Superior temporal gyrus (tissue), 1 donor: Measurements from ENCODE around the gene ATP2A3.

ENCODE experiments used
- DNase-seq: peaks from one replicate; pipeline ENCODE4 v3.0.0-alpha.2; 2016; ENCODE audit errors: extremely low spot score

The ATP2A3 gene

DNA sequence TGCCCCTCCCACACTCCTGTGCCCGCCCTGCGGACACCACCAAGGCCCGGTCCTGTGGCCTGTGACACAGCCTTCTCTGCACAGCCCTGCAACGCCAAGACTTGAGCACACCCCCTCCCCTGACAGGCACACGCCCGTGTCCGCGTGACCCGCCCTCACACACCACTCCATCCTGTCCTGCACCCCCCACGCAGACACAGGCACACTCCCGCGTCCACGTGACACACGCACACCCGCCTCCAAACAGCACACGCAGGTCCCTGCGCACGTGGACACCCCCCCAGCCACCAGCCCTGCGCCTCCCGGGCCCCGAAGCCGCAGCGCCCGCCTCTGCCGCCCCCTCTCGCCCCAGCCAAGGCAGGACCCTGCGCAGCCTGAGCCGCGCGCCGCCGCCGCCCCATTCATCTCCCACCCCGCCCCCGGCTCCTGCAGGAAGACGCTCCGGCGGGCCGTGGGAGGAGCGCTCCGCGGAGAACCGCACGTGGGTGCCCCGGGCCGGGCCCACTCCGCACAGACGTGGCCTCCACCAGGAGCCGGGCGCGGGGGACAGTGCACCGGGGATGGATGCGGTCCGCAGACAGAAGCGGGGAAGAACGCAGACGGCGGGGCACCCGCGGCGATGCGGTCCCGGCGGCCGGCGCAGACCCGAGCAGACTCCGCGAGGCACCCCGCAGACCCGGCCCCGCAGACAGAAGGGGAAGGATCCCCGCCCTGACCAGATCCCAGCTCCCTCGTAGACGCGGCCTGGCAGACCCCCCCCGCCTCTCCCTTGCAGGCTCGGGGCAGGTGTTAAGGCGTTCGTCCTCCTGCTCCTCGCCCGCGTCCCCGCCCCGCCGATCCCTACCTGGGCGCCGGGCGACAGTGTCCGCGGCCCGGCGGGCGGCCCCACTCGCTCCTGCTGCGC, 71.9 kb downstream of the ATP2A3 start:
- DNase-seq, result no peak

DNA sequence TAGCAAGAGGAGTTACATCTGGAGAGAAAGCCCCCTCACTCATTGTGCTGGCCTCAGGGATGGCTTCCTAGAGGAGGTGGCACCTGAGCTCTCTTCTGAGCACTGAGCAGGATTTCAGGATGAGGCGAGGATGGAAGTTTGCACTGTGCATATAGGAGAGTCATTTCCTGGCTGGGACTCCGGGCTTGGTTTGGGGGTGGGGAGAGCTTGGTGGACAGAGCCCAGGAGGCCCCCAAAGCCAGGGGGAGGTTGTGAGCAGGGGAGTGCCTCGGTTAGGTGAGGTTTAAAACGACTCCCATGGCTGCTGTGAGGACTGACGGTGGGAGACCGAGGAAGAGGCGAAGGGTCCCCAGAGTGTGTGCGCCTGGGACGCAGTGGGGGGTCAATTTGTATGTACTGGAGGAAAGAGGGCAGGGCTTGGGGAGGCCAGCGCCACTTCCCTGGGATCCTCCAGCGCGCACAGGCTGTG, 72.6 kb downstream of the ATP2A3 start:
- DNase-seq, result no peak

DNA sequence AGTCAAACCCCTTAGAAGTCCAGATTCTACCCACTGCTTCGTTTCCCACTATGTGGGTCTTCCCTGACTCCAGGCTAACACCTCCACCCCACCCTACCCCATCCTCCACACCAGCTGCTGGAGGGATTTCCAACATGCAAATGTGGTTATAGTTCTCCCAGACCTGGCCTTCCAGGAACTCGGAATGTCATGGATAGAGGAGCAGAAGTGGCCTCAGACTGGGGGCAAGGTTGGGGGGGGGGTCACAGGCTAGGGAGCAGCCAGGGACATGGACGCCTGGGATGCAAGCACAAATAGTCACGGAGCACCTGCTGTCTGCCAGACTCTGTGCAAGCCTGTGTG, 73.4 kb downstream of the ATP2A3 start:
- DNase-seq, result no peak

DNA sequence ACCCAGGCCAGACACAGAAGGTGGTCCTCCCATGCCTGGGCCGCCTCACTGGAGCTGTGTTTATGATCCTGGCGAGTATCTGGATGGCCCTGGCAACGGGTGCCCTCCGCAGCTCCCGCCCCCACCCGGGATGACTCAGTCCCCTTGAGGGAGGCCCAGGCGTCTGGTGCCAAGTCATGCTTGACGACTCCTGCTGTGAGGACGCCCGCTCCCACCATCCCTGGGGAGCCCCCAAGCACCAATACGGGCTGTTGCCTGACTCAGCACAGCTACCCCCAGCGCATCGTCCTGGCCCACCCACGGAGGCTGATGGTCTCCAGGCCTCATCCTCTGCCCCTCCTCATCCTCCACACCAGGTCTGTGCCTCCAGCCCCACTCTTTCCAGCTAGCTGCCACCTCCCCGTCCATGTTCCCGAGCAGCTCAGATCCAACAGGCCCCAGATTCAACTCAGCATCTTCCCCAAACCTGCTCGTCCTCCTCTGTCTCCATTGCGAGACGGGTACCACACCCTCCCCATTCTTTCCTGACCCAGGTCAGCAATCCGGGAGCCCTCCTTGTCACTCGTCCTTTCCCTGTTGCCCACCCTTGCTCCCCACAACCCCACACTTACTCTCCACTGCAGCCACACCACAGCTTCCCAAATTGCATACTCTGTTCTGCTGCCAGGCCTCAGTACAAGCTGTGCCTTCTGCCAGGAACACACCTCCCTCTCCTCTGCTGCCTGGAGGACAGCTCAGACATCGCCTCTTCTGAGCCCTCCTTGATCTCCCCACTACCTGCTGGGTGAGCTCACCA, 74.0 kb downstream of the ATP2A3 start:
- no peak for DNase-seq

DNA sequence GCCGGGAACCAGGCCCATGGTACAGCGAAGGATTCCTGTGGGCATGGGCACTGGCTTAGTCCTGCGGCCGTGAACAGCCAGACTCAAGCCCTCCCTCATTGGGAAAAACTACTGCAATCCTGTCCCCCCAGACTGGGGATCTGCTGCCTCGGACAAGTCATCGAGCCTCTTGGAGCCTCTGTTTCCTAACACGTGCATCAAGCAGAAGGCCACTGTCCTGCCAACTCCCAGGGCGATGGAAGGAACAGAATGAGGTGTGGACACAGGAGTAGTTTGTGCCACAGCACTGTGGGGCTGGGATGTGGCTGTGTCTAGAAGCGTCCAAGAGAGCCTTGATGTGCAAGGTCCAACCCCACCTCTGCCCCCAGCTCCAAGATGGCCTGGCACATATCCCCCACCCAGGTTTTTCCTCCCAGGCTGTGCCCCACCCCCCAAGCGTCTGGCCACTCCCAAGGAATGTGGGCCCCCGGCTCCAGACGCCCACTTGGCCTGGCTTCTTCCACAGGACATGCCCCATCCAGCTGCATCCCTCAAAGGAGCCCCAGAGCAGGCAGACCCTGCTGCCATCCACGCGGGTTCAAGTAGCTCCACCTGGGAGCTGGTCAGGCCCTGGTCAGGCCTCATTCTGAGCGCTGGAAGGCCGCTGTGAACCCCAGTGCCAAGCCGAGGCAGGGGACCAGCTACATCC, 74.8 kb downstream of the ATP2A3 start:
- no peak for DNase-seq

DNA sequence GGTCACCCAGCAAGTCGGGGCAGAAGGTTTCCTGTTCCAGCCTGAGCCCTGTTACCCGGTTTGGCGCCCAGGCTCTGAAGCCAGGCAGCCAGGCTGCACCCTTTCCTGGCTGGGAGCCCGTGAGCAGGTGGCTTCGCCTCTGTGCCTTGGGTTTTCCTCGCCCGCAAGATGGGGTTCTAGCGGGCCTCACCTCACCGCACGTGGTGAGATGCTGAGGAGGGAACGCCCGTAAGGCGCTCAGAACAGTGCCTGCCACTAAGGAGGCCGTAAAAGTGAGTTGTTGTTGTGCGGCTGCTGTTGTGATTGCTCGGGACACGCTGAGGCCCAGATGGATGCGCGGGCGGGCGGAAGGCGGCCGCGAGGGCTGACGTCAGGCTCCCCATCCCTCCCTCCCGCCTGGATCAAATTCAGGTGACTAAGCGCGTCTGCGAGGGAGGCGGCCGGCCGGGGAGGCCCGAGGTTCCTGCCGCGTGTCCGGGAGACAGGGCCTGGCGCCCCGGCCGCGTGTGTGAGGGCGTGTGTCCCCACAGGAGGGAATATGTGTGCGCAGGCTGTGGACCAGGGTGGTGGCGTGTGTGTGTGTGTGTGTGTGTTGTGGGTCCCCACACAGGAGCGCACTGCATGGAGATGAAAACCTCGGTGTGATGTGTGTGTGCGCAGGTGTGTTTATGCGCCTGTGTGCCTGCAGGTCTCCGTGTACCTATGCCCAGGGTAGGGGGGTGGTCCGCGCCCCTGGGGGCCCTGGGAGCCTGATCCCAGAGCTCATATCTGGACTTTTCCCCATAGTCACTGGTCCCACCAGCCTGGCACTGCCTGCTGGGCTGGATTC, 75.7 kb downstream of the ATP2A3 start:
- no peak for DNase-seq

DNA sequence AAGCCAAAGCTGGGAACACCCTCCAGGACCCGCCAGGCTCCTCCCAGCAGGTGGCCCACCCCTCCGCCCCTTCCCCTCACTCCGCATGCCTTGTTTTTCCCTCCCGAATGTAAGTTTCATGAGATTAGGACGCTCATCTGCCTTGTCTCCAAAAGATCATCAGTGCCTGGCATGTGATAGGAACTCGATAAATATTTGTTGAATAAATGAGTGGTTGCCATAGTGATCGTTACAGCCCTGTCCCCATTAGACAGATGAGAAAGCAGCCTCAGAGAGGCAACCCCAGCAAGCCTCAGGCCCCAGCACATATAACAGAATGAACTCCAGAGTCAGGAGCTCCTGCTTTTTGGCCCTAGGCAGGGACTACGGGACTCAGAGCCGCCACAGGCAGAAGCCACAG, 76.4 kb downstream of the ATP2A3 start:
- no peak for DNase-seq

DNA sequence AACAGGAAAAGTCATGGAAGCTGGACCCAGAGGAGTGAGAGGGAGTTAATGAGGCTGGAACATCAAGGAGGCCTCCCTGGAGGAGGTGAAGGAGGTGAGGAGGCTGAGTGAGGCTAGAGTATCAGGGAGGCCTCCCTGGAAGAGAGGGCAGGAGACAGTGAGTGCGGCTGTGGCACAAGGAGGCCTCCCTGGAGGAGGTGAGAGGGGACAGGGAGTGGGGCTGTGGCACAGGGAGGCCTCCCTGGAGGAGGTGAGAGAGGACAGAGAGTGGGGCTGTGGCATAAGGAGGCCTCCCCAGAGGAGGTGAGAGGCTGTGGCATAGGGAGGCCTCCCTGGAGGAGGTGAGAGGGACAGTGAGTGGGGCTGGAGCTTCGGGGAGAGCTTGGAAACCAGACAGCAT, 76.8 kb downstream of the ATP2A3 start:
- DNase-seq, result no peak

DNA sequence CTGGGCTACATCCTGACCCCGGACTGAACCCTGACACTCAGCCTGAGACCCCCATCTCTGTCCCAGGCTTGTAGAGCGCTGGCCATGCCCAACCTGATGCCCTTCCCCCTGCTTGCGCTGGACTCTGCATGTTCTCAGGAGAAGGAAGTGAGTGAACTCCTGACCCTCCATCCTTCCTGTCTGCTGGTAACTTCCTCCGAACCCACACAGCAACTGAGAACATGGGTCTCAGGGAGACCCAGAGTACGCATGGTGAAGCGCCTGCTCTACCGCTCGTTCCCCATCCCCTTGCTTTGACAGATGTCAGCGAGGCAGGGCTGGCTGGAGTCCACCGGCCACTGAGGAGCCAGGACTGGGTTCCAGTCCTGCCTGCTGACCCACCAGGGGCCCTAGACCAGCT, 77.5 kb downstream of the ATP2A3 start:
- no peak for DNase-seq

DNA sequence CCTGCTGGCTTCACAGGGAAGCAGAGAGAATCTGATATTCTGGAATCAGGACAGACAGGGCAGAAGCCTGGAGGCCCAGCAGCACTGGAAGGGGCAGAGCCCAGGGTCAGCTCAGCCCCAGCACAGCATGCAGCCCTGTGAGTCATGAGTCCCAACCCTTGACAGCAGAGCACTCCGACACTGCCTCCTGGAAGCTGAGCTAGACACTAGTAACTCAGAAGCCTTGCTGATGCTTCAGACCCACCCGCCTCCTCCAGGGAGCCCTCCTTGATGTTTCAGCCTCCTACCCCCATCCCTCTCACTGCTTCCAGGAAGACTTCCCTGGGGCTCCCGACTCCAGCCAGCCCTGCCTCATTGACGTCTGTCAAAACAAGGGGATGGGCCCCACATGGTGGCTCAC, 78.3 kb downstream of the ATP2A3 start:
- DNase-seq, result no peak

DNA sequence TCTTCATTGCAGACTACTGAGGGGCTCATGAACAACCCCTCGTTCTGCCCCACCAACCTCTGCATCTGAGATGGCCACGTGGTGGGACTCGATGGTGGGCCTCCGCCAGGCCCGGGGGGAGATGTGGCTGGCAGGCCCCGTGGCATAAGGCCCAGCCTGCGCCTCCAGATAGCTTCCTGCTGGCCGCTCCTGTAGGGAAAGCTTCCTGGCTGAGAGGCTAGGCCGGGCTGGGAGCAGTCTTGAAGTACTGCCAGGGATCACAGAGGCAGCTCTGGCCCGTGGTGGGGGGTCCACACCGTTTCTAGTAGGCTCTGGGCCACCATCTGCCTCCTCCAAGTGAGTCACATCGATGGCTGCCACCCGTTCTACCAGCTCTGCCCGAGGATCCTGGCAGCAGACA, 79.0 kb downstream of the ATP2A3 start:
- no peak for DNase-seq

DNA sequence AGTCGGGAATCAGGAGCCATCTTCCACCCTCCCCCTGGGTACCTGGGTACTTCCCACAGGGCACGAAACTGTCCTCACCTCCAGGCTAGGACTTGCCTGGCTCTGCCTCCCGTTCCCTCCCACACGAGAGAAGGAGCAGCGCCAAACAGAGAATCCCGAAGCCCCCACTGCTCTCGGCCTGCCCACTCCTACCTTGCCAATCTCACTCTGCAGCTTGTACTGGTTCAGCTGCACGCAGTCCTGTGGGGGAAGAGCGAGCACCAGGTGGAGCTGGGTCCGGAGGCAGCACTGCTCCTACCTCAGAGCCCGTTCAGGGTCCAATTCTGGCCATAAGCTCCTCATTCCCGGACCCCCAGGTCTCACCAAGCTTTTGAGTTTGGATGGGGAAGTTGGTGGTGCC, 80.0 kb downstream of the ATP2A3 start:
- no peak for DNase-seq

DNA sequence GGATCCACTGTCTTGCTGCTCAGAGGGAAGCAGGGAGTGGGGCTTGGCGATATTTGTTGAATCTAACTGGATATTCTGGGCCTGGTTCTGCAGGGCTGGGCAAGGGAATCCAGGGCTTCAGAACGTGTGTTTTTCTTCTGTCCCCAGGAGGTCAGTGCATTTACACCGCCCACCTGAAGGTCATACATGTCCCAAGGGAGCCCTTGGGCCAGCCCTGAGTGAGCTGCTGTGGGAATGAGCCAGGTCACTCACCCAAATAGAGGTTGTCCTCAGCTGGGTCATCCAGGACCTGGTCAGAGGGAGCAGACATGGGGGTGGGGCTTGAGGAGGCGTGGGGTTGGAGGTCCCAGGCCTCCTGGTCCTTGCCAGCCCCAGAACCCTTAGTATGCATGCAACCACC, 82.0 kb downstream of the ATP2A3 start:
- no peak for DNase-seq

DNA sequence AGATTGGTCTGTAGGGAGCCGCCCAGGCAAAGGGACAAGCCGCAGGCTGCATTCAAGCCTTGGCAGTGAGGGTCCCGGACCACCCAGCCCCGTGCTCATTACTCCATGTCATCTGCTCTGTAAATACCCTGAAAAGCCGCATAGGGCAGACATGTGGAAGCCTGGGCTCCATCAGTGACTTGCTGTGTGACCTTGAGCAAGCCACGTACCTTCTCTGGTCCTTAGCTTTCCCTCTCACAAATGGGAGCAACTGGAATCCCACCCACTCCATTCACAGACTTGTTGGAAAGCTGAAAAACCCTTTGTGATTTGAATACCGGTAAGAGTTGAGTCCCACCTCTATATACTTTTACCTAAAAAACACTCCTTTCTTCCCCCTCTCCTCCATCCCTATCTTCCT, 83.3 kb downstream of the ATP2A3 start:
- DNase-seq, result no peak

DNA sequence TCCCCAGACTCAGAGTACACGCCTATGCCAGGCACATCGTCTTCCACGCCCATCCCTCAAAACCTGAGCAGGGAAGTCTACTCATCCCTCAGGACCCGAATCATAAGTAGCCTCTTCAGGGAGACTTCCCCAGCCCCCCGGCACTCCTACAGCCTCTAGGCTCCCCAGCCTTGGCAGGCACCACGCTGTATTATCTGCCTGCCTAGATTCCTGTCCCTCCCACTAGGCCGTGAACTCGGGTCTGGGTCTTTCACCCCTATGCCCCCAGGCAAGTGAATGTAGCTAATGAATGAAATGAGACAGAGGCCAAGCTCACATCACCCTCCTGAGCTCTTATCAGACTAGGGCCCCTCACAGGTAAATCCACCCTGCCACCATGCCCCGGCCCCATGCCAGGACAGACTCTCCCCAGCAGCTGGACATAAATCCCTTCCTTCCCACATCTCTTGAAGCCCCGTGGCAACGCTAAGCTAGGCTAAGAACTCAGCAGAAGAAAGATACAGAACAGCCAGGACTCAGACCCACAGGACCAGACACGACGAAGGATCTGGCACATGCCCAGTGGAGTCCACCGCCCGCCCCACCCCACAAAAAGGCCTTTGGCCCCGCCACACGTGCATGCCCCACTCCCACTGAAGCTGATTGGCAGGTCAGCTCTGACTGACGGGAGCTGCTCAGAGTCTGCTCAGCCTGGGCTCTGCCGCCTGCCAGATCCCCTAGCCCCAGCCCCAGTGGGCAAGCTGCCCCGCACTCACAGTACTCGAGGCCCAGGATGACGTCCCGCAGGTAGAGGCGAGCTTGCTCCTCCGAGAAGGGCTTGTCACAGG, 84.4 kb downstream of the ATP2A3 start:
- no peak for DNase-seq

DNA sequence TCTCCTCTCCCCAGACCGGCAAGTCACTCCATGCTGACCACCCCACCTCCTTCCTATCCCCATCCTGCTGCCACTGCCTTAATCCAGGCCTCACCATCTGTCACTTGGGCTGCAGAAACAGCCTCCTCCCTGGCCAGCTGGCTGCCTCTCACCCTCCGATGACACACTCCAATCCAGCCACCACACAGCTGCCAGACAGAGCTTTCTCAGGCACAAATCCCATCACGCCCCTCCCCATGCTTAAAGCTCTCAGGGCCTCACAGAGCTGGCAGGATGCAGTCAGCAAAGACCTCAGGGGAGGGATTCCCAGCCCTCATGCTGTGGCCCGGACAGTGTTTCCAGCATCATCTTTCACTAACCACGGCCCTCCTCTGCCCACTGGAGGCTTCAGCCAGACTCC, 85.1 kb downstream of the ATP2A3 start:
- DNase-seq, result no peak

DNA sequence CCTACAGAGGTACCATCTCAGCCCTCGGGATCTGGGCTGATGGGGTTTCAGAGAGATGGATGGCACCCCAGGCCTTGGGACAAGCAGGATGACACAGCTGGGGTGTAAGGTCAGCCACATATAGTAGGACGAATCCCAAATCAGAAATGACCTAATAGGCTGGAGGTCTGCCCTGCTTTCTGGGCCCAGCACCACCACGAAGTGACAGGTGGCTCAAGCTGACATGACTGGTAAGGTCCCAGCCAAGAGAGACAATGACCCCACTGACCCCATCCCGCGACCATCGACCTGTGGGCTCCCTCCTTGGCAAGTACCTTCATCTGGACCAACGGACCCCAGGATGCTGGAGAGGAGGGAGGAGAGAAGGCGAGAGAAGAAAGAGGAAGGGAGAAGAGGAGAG, 87.0 kb downstream of the ATP2A3 start:
- DNase-seq, result no peak

DNA sequence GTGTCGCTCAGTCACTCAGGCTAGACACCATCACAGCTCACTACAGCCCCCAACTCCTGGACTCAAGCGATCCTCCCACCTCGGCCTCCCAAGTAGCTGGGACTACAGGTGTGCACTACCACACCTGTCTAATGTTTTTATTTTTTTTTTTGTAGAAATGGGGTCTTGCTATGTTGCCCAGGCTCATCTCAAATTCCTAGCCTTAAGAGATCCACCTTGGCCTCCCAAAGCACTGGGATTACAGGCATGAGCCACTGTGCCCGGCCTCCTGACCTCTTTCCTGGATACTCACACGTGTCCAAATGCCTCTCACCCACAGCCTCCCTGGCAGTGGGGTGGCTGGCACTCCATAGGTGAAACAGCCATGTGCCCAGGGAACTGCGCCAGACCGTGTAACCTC, 88.9 kb downstream of the ATP2A3 start:
- DNase-seq, result no peak
